H9 (cell line): ENCODE measurements around the gene MESP1. TPM values are rescaled to one million over a fixed set of nuclear protein-coding genes. Genes with fewer than 3 reads are reported as not detected.

ENCODE experiments used
- DNase-seq: peaks from one replicate; pipeline ENCODE4 v3.0.0-alpha.2; 2017
- H2AFZ ChIP-seq: one replicate; pipeline ENCODE4 v1.6.1; 2013; ENCODE audit warnings: mild to moderate bottlenecking, low read length, control low read depth, moderate library complexity
- H2AK5ac ChIP-seq: 2 replicates; pipeline ENCODE4 v1.6.1; 2013; ENCODE audit warnings: low read length, control low read depth, mixed read lengths; ENCODE audit not compliant: insufficient read length
- H2BK120ac ChIP-seq: one replicate; pipeline ENCODE4 v1.6.1; 2013; ENCODE audit warnings: low read depth, mild to moderate bottlenecking, low read length, control low read depth, inconsistent platforms; ENCODE audit not compliant: poor library complexity, severe bottlenecking
- H2BK12ac ChIP-seq: 2 replicates; pipeline ENCODE4 v1.6.1; 2013; ENCODE audit warnings: low read length, control low read depth, mixed read lengths, low read depth; ENCODE audit not compliant: insufficient read length
- H2BK15ac ChIP-seq: 2 replicates; pipeline ENCODE4 v1.6.1; 2013; ENCODE audit warnings: low read depth, low read length, control low read depth
- H2BK20ac ChIP-seq: one replicate; pipeline ENCODE4 v1.6.1; 2013; ENCODE audit warnings: low read depth, mild to moderate bottlenecking, low read length, control low read depth, inconsistent platforms; ENCODE audit not compliant: poor library complexity, severe bottlenecking
- H2BK5ac ChIP-seq: 2 replicates; pipeline ENCODE4 v1.6.1; 2013; ENCODE audit warnings: low read length, control low read depth, mixed read lengths; ENCODE audit not compliant: insufficient read length
- H3K14ac ChIP-seq: 2 replicates; pipeline ENCODE4 v1.6.1; 2013; ENCODE audit warnings: low read length, control low read depth; ENCODE audit not compliant: insufficient read depth
- H3K18ac ChIP-seq: 2 replicates; pipeline ENCODE4 v1.6.1; 2013; ENCODE audit warnings: low read depth, mild to moderate bottlenecking, mixed read lengths, low read length, control low read depth; ENCODE audit not compliant: insufficient read length
- H3K23ac ChIP-seq: 2 replicates; pipeline ENCODE4 v1.6.1; 2013; ENCODE audit warnings: low read length, control low read depth, mixed read lengths, low read depth; ENCODE audit not compliant: insufficient read length
- H3K23me2 ChIP-seq: 2 replicates; pipeline ENCODE4 v1.6.1; 2013; ENCODE audit warnings: low read depth, mild to moderate bottlenecking, mixed read lengths, low read length, control low read depth; ENCODE audit not compliant: insufficient read length, poor library complexity, severe bottlenecking
- H3K27ac ChIP-seq: 2 replicates; pipeline ENCODE4 v1.5.1; 2013; ENCODE audit warnings: low read length, control low read depth, mixed read lengths, low read depth; ENCODE audit not compliant: insufficient read length
- H3K27me3 ChIP-seq: 2 replicates; pipeline ENCODE4 v1.6.1; 2013; ENCODE audit warnings: low read length, control low read depth, inconsistent platforms; ENCODE audit not compliant: insufficient read depth
- H3K4ac ChIP-seq: 2 replicates; pipeline ENCODE4 v1.6.1; 2013; ENCODE audit warnings: low read depth, mild to moderate bottlenecking, control low read depth, inconsistent platforms, low read length, moderate library complexity
- H3K4me1 ChIP-seq: 2 replicates; pipeline ENCODE4 v1.6.1; 2013; ENCODE audit warnings: low read length, control low read depth, inconsistent platforms; ENCODE audit not compliant: insufficient read depth
- H3K4me2 ChIP-seq: 2 replicates; pipeline ENCODE4 v1.6.1; 2013; ENCODE audit warnings: low read length, control low read depth, mixed read lengths; ENCODE audit not compliant: insufficient read length, insufficient read depth
- H3K56ac ChIP-seq: 2 replicates; pipeline ENCODE4 v1.6.1; 2013; ENCODE audit warnings: low read depth, mild to moderate bottlenecking, mixed read lengths, low read length, control low read depth; ENCODE audit not compliant: insufficient read length
- H3K79me1 ChIP-seq: 2 replicates; pipeline ENCODE4 v1.6.1; 2013; ENCODE audit warnings: low read depth, mild to moderate bottlenecking, moderate library complexity, low read length, control low read depth, inconsistent platforms; ENCODE audit not compliant: insufficient read depth, poor library complexity, severe bottlenecking
- H3K79me2 ChIP-seq: 2 replicates; pipeline ENCODE4 v1.6.1; 2013; ENCODE audit warnings: low read length, control low read depth, inconsistent platforms; ENCODE audit not compliant: insufficient read depth
- H3K9ac ChIP-seq: 2 replicates; pipeline ENCODE4 v1.6.1; 2013; ENCODE audit warnings: low read length, control low read depth, mixed read lengths; ENCODE audit not compliant: insufficient read length; ENCODE audit errors: extremely low read depth
- H3K9me3 ChIP-seq: one replicate; pipeline ENCODE4 v1.6.1; 2013; ENCODE audit warnings: low read depth, low read length, inconsistent platforms; ENCODE audit not compliant: control insufficient read depth
- H3T11ph ChIP-seq: one replicate; pipeline ENCODE4 v1.6.1; 2013; ENCODE audit warnings: mild to moderate bottlenecking, low read length, control low read depth, inconsistent platforms
- H4K20me1 ChIP-seq: one replicate; pipeline ENCODE4 v1.6.1; 2013; ENCODE audit not compliant: control insufficient read depth, insufficient read length, insufficient read depth
- H4K5ac ChIP-seq: 2 replicates; pipeline ENCODE4 v1.6.1; 2013; ENCODE audit warnings: low read depth, mild to moderate bottlenecking, mixed read lengths, low read length, control low read depth; ENCODE audit not compliant: insufficient read length
- H4K8ac ChIP-seq: replicated peaks from 2 replicates; pipeline ENCODE4 v1.6.1; 2013; ENCODE audit warnings: low read length, control low read depth, mixed read lengths, low read depth; ENCODE audit not compliant: insufficient read length
- H4K91ac ChIP-seq: 2 replicates; pipeline ENCODE4 v1.6.1; 2013; ENCODE audit warnings: low read depth, mild to moderate bottlenecking, moderate library complexity, mixed read lengths, low read length, control low read depth; ENCODE audit not compliant: insufficient read length
- H3K27ac Mint-ChIP-seq, 3 experiments: 2 replicates in 2 of 3; 3 replicates in 1 of 3; pipeline ENCODE4 v1.8.0; 2020 to 2021; ENCODE audit warnings: mixed read lengths in 3 of 3, mild to moderate bottlenecking in 1 of 3, moderate library complexity in 1 of 3
- H3K27me3 Mint-ChIP-seq: 2 replicates; pipeline ENCODE4 v1.8.0; 2021; ENCODE audit warnings: low read depth, mild to moderate bottlenecking, moderate library complexity, mixed read lengths
- H3K36me3 Mint-ChIP-seq, 3 experiments: 2 replicates in 2 of 3; 3 replicates in 1 of 3; pipeline ENCODE4 v1.8.0; 2020 to 2021; ENCODE audit warnings: low read depth in 3 of 3, mixed read lengths in 3 of 3; ENCODE audit not compliant: insufficient read depth in 1 of 3
- H3K4me1 Mint-ChIP-seq, 2 experiments: 2 replicates each; pipeline ENCODE4 v1.8.0; 2020; ENCODE audit warnings: mixed read lengths in 2 of 2
- H3K4me3 Mint-ChIP-seq, 2 experiments: 2 replicates in 1 of 2; 3 replicates in 1 of 2; pipeline ENCODE4 v1.8.0; 2020 to 2021; ENCODE audit warnings: mild to moderate bottlenecking in 2 of 2, mixed read lengths in 2 of 2, moderate library complexity in 1 of 2
- H3K9me3 Mint-ChIP-seq, 2 experiments: 2 replicates in 1 of 2; 3 replicates in 1 of 2; pipeline ENCODE4 v1.8.0; 2020; ENCODE audit warnings: mild to moderate bottlenecking in 2 of 2, mixed read lengths in 2 of 2, moderate library complexity in 1 of 2
- CTCF ChIP-seq: fragments of 200-600 bp; sonication (generic); conservative IDR thresholded peaks from 3 replicates; pipeline ENCODE4 v1.8.0; 2021; ENCODE audit warnings: antibody characterized with exemption, mild to moderate bottlenecking
- WGBS: extraction: QIAGEN DNeasy Blood & Tissue Kit; methylation state at CpG from one replicate; pipeline ENCODE4 v1.1.7; 2013; ENCODE audit warnings: missing lambda C conversion rate, low lambda C conversion rate, mixed read lengths; ENCODE audit not compliant: insufficient read length; ENCODE audit errors: extremely low coverage; 5-methylcytosine and 5-hydroxymethylcytosine counted together
- total RNA-seq: library from RNA; stranded (reverse); gene quantifications from 2 replicates; pipeline ENCODE4 v1.2.1, GENCODE V29; 2021

The MESP1 gene
- total RNA-seq, 1 experiment from 2014 or later = not detected

- no peak overlapping the region for H3K27ac Mint-ChIP-seq
- WGBS = no CpG with 5 or more reads among the region's 10 CpGs
- no peak overlapping the region for H2BK5ac ChIP-seq
- no peaks in the 10 kb centered on the region for H4K20me1 ChIP-seq
- H3K79me2 ChIP-seq = no peaks in the 10 kb centered on the region
- no peak overlapping the region for H3T11ph ChIP-seq
- H2BK15ac ChIP-seq = no peak overlapping the region
- no peak overlapping the region for H3K4ac ChIP-seq
- peaks cover 7% of the 10 kb centered on the region; the same call in 1 of the 2 replicates for H3K27me3 ChIP-seq
- no peaks in the 10 kb centered on the region for H3K9me3 Mint-ChIP-seq
- H3K36me3 Mint-ChIP-seq = no peaks in the 10 kb centered on the region
- H4K8ac ChIP-seq = no peak overlapping the region
- H3K79me1 ChIP-seq = no peaks in the 10 kb centered on the region
- H3K56ac ChIP-seq = no peak overlapping the region
- no peaks in the 10 kb centered on the region for H3K9me3 ChIP-seq
- H3K23ac ChIP-seq = no peak overlapping the region
- no peak for TF ChIP-seq CTCF
- H3K4me2 ChIP-seq = no peak overlapping the region
- peaks cover 5 to 10% of the 10 kb centered on the region in 2 experiments for H3K4me1 Mint-ChIP-seq
- no peak overlapping the region for H4K5ac ChIP-seq
- H3K14ac ChIP-seq = no peak overlapping the region
- H3K18ac ChIP-seq = no peak overlapping the region
- H2BK20ac ChIP-seq = no peak overlapping the region
- H3K23me2 ChIP-seq = peaks cover 4% of the 10 kb centered on the region
- no peak overlapping the region for H2BK120ac ChIP-seq
- H3K27me3 Mint-ChIP-seq = peaks cover 72% of the 10 kb centered on the region
- no peak overlapping the region for H2BK12ac ChIP-seq
- no peak for DNase-seq
- no peak overlapping the region for H3K27ac ChIP-seq
- H4K91ac ChIP-seq = no peak overlapping the region
- no peak overlapping the region for H3K9ac ChIP-seq
- no peak overlapping the region for H3K4me3 Mint-ChIP-seq
- no peak overlapping the region for H2AK5ac ChIP-seq
- no peak overlapping the region for H2AFZ ChIP-seq
- peaks cover 3% of the 10 kb centered on the region for H3K4me1 ChIP-seq
These were observed 26.8 kb upstream of the MESP1 start for GRCh38 chr15:89777782-89778380.
